CD4-positive, alpha-beta T cell treated with Interleukin-4 for 4 hours (primary cell): Measurements from ENCODE around the gene MYDGF.

Experiments used
- DNase-seq: peaks from one replicate; pipeline ENCODE4 v3.0.0-alpha.2; 2020

MYDGF gene

GRCh38 chr19:4673726-4674125 is 3.6 kb upstream of the MYDGF start:
- DNase-seq = no peak

- DNase-seq = no peak
These were observed 3.1 kb upstream of the MYDGF start for GRCh38 chr19:4673216-4673615.

- no peak for DNase-seq
These were observed 1.2 kb upstream of the MYDGF start for GRCh38 chr19:4671185-4671851.

DNA sequence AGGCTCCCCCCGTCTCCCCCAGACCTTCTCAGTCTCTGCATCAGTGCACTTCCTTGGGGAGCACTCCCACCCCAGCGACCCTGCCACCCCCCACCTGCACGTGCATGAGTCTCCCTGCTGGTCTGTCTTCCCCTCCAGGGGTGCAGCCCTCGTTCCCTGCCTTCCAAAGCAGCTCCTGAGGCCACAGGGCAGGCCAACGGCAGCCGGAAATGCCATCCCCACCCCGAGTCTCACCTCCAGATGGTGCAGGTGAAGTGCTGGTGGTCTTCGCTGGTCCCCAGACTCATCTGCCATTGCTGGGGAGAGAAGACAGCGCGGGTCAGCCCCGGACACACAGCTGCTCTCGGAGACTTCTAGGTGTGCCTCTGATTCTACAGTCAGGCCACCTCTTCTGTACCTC is 5.5 kb downstream of the MYDGF start:
- no peak for DNase-seq

- DNase-seq = no peak
These were observed 7.3 kb downstream of the MYDGF start for GRCh38 chr19:4662812-4663211.

- DNase-seq = no peak
These were observed 8.0 kb downstream of the MYDGF start for GRCh38 chr19:4662020-4662695.

DNA sequence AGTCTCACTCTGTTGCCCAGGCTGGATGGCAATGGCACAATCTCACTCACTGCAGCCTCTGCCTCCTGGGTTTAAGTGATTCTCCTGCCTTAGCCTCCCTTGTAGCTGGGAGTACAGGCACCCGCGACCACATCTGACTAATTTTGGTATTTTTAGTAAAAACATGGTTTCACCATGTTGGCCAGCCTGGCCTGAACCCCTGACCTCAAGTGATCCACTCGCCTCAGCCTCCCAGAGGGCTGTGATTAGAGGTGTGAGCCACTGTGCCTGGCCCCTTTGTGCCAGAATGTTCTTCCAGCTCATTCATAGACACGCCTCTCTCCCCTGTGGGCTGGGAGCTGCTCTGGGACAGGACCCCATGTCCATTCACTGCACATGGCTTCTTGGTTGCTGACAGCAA is 9.1 kb downstream of the MYDGF start:
- DNase-seq = no peak

GRCh38 chr19:4660181-4660791 is 9.9 kb downstream of the MYDGF start:
- DNase-seq = no peak

DNA sequence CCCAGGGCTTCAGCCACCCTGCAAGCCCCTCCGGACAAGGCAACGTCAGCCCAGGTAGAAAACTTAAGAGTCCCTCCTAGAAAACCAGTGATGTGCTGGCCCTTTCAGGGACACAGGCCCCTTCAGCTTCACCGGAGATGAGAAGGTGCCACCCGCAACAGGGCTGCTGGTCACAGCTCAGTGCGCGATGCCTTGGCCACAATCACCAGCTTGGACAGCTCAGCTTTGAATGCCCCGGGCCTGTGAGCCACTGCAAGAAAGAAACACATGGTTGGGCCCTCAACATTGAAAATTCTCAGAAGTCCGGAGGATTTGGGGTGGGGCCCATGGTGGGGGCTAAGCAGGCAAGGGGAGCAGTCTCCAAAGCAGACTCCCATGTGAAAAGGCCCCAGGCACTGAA is 12.3 kb downstream of the MYDGF start:
- no peak for DNase-seq

DNA sequence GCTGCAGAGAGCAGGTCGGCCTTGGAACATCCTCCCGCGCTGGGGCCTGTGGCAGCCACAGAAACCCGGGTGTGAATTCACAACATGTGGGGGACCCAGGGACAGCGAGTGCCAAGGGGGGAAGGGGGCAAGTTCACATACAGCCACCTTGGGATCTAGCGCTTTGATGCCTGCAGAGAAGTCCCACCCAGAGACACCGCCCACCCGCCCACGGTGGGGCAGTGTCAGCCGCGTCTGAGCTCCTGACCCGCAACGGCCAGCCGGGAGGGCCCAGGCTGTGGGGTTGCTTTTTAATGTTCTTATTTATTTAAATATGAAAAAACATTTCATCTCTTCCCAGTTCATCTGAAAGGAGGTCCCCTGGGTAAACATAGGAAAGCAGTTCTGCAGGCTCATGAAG is 12.9 kb downstream of the MYDGF start:
- no peak for DNase-seq

DNA sequence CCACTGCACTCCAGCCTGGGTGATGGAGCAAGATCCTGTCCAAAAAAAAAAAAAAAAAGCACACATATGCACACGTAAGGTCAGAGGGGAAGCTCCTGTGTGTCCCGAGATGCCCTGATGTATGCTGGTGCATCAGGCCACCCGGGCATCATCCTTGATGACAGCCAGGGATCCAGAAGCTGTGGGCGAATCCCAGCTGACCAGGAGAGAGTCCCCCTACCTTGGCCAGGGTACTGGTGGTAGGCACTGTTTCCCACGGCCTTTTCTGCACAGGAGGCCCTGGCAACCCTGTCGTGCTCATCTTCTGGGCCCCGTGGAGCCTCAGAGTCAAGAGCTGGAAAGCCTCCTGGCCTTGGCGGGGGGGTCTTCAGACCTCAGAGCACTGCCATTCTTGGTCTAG is 14.0 kb downstream of the MYDGF start:
- no peak for DNase-seq

DNA sequence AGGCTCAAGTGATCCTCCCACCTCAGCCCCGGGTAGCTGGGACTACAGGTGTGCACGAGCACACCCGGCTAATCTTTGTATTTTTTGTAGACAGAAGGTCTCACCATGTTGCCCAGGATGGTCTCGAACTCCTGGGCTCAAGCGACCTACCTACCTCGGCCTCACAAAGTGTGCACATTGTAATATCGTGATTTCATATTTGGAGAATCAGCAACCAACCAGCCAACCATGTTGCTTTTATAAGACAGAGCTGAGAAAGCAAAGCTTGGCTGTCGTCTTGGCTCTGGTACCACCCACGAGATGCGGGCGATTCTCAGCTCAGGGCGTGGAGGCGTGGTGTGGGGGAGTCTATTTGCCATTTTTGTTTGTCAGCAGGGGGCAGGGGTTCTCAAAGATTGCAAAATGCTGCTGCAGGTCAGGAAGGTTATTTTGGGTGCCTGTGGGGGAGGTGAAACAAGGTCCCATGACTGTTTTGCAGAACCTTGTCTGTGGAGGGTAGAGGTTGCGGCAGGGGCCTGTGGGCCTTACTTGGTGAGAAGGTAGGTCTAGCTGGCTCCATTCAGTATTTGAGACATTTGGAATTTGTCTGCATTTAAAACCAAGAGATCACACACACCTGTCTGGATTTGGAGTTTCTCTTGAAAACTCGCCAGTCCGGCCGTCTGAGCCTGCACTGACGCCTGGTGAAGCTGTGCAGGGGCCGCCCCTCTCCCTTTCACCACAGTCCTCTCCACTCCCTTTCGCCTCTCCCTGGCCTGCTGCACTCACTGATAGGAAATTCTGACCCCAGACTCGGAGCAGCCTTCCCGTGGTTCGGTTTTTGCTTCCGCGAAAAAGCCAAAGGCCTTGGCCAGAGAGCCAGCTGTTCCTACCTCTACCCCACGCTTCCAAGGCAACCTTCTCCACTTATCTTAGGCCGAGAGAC is 15.4 kb downstream of the MYDGF start:
- no peak for DNase-seq

GRCh38 chr19:4653793-4654436 is 16.2 kb downstream of the MYDGF start:
- no peak for DNase-seq

- no peak for DNase-seq
These were observed 18.1 kb downstream of the MYDGF start for GRCh38 chr19:4652075-4652474.

DNA sequence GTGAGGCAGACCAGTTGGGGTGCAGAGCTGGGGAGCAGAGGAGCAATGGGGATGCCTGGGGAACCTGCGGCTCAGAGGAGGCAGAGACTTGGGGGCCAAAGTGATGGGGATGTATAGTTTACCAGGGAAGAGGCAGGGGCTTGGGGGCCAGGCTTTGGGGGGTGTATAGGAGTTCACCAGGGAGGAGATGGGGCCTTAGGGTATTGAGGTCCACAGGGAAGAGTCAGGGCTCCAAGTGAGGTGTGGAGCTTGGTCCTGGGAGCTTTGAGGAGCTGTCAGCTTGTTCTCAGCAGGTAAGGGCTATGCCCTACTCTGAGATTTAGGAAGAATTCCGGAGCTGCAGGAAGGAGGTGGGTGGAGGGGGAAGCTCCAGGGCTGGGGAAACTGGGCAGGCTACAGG is 20.0 kb downstream of the MYDGF start:
- no peak for DNase-seq

DNA sequence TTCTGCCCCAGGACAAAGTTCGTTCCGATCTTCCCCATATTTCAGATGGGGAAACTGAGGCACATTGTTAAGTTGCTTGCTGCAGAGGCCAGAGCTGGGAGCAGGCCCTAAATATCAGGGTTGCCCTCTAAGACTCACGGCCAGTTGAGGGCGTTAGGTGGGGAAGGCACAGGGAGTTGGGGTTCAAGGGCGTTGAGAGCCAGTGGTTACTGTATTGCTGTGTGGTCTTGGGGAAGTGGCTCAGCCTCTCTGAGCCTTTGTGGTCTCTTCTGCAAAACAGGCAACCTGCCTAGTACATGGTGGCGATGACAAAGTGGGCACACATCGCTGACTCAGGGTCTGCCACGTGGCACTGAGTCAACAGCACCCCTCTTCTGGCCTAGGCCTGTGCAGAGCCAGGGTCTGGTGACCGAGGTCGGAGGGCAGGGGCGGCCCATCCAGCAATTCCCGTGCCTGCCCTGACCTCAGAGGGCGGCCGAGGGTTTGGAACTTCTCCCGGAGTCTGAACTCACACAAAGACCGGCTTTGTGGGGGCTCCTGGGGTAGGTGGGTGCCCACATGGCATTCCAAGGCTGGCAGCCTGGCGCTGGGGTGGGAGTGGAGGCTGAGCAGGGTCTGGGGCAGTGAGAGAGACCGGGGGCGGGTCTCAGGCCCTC is 20.6 kb downstream of the MYDGF start:
- no peak for DNase-seq

GRCh38 chr19:4647676-4648644 is 22.2 kb downstream of the MYDGF start:
- no peak for DNase-seq

GRCh38 chr19:4645718-4646117 is 24.4 kb downstream of the MYDGF start:
- DNase-seq = no peak

- DNase-seq = no peak
These were observed 27.5 kb downstream of the MYDGF start for GRCh38 chr19:4642625-4643024.

GRCh38 chr19:4641132-4641531 is 29.0 kb downstream of the MYDGF start:
- no peak for DNase-seq
